ENCODE measurements around the gene DTYMK. TPM values are rescaled to one million over a fixed set of nuclear protein-coding genes. Genes with fewer than 3 reads are reported as not detected.

Gene DTYMK
- polyA plus RNA-seq, 1 donor, result 27.0 TPM

- peak; percentile 21 for DNase-seq
These were observed 16.5 kb upstream of the DTYMK start for GRCh38 chr2:241703032-241703604.

GRCh38 chr2:241702155-241703031, 15.8 kb upstream of the DTYMK start:
- DNase-seq, result peak; percentile 83

DNA sequence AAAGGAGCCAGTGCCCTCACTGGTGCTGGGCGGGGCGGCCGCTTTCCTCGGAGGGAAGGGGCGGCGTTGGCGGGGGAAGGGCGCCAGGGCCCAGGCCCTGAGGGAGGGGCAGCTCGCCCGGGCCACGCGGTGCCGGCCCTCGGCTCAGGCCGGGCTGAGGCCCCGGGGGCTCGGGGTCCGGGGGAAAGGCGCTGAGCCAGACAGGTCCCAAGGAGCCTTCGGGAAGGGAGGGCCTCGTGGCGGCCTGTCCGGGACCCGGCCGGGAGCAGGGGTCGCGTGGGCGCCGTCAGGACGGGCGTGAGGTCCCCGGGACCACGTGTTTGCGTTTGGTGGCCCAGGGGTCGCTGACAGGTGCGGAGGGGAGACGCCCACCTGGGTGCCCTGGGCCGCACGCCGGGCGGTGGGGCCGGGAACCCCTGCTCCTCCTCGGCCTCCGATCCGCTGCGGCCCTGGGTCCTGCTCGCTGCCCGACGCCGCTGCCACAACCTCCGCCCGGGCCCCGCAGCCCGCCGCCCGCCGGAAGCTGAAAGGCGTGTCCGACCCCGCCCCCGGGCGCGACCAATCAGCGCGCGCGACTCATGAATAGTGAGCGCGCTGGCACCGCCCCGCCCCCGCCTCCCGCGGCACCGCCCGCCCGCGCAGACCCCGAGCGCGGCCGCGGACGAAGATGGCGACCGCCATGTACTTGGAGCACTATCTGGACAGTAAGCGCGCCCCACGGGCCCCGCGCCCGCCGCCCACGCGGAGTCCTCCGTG, 15.0 kb upstream of the DTYMK start, which contains the start of gene ING5:
ING5 (plus strand) TSS at position 641 of the 756 bp plus-strand sequence; CDS start at position 668, 27 bp downstream.
- peak; percentile 95 for DNase-seq

GRCh38 chr2:241701149-241701398, 14.5 kb upstream of the DTYMK start:
- no peak for DNase-seq

DNA sequence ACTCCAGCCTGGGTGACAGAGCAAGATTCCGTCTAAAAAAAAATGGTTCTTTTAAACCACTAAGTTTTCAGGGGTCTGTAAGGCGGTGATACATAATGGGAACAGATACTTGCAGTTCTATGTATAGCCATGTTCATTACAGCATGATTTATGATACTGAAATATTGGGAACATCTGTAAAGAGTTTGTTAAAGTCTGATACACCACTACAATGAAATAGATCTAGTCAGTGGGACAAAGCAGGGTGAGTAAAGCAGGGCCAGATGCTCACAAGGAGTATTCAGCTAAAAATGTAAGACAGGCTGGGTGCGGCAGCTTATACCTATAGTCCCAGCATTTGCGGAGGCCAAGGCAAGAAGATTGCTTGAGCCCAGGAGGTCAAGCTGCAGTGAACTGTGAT, 9.0 kb upstream of the DTYMK start:
- DNase-seq, result no peak

DNA sequence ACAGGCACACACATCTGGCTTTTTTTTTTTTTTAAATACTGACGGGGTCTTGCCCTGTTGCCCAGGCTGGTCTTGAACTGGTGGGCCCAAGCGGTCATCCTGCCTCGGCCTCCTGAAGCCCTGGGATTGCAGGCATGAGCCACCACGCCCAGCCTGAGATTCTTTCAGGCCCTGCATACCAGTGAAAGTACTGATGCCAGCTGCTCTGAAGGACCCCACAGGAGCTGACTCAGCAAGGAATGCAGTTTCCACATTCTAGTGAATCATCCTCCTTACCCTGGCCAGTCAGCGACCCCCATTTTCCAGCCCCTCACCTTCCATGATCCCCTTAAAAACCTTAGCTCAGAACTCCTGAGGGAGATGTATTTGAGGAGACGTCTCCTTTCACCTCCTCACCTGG, 5.8 kb upstream of the DTYMK start:
- DNase-seq, result no peak

DNA sequence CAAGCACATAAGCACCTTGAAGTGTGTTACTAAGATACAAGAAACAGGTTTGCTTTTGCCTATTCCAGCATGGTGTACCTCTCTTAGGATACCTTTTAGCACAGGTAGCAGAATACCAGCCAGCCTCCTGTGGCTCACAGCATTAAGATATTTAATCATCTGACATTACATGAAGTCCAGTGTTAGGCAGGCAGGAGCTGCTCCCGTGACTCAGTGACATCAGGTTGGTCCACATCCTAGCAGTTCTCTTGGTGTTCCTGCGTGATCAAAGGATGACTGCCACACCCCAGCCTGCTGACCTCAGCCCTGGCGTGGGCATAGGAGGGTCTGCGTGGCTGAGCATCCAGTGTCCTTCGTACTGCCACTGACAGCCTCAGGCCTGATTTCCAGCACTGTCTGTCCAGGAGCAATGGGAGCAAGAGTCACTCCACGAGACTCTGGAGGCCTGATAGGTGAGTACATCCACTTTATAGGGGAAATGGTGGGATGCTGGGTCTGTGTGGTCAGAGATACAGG, 3.6 kb upstream of the DTYMK start:
- DNase-seq, result no peak

- DNase-seq, result no peak
These were observed 2.7 kb upstream of the DTYMK start for GRCh38 chr2:241689306-241689705.

GRCh38 chr2:241686324-241686649, 328 bp downstream of the DTYMK start:
- no peak for DNase-seq

DNA sequence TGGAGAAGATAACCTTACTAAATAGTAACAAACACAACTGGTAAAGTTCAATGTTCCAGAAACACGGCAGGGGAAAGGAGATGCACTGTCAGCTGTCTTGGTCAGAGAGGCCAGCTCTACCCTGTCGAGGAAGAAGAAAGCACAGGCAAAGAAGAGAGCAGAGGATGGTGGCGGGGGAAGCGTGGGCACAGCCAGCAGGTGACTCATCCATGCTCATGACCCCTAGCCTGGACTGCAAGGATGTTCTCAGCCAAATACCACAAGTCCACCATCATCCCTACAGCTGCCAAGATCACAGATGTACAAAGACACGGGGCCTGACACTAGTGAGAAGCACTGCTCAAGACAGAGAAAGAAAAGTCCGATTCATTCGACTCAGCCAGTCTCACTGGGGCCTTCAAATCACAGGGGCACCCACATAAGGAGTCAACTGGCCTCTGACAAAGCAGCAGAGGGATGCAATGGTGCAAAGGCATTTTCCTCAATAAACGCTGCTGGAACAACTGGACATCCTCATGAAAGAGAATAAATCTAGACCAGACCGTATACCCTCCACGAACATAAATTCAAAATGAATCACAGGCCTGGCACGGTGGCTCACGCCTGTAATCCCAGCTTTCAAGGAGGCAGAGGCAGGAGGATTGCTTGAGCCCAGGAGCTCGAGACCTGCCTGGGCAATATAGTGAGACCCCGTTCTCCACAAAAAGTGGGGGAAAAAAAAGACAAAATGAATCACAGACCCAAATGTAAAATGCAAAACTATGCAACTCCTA, 5.6 kb downstream of the DTYMK start:
- DNase-seq, result no peak

DNA sequence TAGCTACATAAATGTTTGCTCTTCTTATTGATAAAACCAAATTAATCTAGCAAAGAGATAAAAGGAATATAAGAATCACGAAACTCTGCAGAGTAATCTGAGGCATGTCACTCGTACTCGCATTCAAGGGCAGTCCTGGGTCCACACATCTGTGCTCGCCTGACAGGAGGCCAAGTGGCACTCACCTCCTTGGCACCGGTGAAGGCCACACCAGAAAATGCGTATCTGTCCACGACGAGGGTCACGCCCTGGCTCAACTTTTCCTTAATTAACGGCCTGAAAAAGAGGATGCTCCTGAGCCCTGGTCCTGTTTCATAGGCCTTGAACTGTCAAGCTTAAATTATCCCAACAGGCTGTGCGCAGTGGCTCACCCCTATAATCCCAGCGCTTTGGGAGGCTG, 6.6 kb downstream of the DTYMK start:
- DNase-seq, result no peak

- no peak for DNase-seq
These were observed 7.7 kb downstream of the DTYMK start for GRCh38 chr2:241678784-241679540.

DNA sequence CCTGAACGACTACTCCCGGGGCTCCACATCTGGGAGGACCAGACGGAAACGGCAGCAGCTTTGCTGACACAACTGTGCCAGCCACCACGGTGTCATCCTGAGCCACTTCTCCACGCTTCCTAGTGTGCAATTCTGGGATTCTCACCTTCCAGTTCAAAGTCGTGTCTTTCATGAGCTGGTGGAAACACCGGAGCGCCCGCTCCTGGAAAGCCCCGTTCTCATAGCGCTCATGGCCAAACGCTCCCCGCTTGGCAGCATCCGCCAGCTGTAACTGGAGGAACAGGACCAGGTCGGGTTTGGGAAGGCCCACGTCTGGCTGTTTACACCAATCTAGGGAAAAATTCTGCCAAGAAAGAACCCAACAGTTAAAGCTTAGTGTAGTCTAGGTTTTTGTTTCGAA, 8.3 kb downstream of the DTYMK start:
- DNase-seq, result no peak

DNA sequence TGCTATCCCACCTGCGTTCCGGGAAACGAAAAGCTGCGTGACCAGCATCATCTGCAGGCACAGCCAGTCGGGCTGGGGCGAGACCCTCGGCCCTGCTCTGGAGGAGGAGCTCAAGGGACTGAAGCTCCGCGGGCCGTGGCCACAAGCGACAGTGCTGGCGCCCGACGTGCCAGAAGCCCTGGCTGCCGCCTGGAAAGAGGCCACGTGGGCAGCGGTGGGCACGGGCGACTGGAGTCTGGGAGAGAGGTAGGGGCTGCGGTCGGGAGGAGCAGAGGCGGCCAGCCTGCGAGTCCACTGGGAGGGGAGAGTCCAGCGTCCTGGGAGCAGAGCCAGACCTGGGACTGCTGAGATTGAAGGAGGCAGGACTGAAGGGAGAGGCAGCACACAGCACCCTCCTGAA, 9.2 kb downstream of the DTYMK start:
- DNase-seq, result no peak

DNA sequence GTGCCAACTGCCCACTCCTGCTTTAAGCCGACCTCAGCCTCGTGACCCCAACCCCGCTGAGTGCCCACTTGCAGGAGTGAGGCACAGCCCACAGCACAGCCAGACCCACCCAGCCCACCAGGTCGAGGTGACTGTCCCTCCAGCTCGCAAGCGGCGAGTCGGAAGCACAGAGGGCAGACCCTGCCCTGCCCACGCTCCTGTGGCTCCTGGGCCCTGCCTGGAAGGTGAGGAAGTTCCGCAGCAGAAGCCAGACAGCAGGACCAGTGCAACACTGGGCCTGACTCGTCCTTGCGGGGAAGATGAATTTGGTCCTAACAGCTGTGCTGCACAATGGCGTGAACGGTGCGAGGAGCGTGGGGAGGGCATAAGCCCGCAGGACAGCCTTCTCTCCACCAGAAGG, 9.9 kb downstream of the DTYMK start:
- DNase-seq, result no peak

DNA sequence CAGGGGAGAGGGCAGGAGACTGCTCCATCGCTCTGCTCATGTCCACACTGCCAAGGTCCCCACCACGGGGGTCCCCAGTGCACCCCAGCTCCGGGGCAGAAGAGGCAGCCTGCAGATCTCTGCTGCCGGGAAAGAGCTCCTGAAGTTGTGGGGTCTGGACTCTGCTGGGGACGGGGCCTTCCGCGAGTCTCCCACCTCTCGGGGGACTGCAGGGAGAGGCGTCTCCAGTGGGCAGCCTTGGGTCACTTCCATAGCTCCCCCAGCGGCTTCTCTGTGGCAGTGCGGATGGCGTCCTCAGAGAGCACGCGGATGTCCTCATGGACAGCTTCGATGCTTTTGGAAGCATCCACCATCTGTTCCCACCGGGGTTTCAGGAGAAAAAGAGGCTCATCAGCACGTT, 10.7 kb downstream of the DTYMK start:
- no peak for DNase-seq

DNA sequence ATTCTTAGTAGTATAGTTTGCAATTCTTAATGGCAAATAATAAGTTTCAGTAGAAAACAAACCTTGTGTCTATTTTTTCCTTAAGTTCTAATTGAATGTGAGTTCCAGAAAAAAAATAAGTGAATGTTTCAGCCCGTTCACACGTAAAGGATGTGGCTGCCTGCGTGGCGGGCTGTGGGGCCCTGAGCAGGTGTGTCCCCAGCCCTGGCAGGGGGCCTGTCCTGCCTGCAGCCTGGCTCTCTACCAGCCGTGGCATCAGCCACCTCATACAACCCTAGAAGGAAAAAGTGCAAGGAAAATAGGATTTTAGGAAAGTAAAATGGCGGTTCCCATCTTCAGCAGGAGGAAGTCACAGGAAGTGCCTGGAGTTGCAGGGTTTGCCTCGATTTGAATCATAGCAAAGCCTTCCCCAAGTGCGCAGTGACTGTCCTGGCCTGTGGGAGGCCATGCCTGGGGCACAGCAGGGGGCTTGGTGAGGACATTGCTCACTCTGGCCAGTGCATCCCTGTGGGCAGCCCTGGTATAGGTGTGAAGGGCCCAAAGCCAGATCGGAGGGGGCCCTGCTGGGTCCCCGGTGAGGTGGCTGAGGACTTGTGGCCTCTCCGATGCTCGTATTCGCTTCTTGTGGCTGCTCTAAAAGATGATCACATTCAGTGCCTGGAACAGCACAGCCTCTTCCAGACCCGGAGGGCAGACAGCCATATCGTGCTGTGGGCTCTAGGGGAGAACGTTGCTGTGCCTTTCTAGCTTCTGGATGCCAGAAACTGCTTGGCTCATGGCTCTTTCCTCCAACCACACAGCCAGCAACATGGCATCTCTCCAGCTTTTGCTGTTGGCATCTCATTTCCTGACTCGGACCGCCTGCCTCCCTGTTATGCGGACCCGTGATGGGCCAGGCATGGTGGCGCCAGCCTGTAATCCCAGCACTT, 12.6 kb downstream of the DTYMK start:
- DNase-seq, result no peak

- no peak for DNase-seq
These were observed 13.4 kb downstream of the DTYMK start for GRCh38 chr2:241673189-241673663.

DNA sequence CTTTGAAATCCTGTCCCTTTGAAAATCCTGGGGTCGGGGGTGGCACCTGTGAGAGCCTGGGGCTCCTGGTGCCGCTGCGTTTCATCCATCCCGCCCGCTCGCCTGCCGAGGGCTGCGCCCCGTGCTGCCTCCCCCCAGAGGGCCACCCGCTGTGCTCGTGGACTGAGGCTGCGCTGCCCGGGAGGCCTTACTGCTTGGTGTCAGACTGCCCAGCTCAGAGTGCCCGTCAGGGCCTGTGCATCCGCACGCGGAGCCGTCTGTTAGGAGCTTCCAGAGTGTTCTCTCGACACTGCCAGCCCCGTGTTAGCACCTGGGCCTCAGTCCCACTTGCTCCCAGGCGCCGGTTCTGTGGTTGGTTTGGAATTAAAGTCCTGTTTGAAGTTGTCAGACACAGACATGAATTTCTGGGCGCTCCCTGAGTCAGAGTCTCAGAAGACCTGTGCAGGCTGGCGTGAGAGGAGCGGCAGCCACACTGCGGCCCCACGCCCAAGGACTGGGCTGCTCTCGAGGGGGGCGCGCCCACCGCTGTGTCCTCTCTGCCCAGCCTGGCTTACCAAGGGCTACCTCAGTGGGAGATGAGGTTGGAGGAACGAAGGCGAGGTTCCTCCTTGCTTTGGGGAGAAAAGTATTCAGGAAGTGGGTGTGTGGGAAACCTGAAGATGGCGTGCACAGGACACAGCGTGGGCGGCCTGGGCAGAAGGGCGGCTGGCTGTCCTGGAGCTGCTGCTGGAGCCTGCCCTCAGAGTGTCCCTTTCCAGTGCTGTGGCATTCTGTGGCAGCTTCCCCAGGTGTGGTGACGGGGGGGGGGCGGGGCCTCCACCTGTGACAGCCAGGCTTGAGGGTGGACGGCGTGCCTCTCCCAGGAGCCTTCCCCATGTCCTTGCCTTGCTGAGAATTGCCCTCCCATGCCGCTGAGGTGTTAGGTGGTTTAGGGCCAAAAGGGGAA, 14.1 kb downstream of the DTYMK start:
- DNase-seq, result no peak
